HEK293T (cell line): ENCODE data around the gene NDFIP1.

Experiments used
- CTCF ChIA-PET: fragments of 350-600 bp; formaldehyde crosslinking; extraction: SDS; loops from one replicate; lab custom pipeline; 2021; ENCODE audit warnings: antibody characterized with exemption, inconsistent platforms; lab: Yijun Ruan, JAX
- POLR2A ChIA-PET: fragments of 350-600 bp; formaldehyde crosslinking; extraction: SDS; loops from one replicate; lab custom pipeline; 2020; ENCODE audit warnings: antibody characterized with exemption, inconsistent platforms; lab: Yijun Ruan, JAX
- DNase-seq: peaks from one replicate; pipeline ENCODE4 v3.0.0; 2012; ENCODE audit warnings: mixed read lengths; ENCODE audit errors: extremely low spot score
- ARNT ChIP-seq: fragments of 450-650 bp; IDR thresholded peaks from 2 replicates; pipeline ENCODE4 v1.6.1; 2017; ENCODE audit warnings: mild to moderate bottlenecking
- BHLHE40 ChIP-seq: fragments of 450-650 bp; IDR thresholded peaks from 2 replicates; pipeline ENCODE4 v1.6.1; 2016; ENCODE audit warnings: mild to moderate bottlenecking, moderate library complexity, borderline replicate concordance
- CTBP1 ChIP-seq: fragments of 450-650 bp; IDR thresholded peaks from 2 replicates; pipeline ENCODE4 v1.6.1; 2016; ENCODE audit warnings: borderline replicate concordance
- ELF4 ChIP-seq: fragments of 450-650 bp; IDR thresholded peaks from 2 replicates; pipeline ENCODE4 v1.6.1; 2017; ENCODE audit warnings: antibody characterized with exemption
- FOXA1 ChIP-seq: fragments of 450-650 bp; IDR thresholded peaks from 2 replicates; pipeline ENCODE4 v1.6.1; 2016; ENCODE audit warnings: mild to moderate bottlenecking
- FOXK2 ChIP-seq: fragments of 450-650 bp; IDR thresholded peaks from 2 replicates; pipeline ENCODE4 v1.6.1; 2016; ENCODE audit warnings: mild to moderate bottlenecking
- FOXM1 ChIP-seq: fragments of 450-650 bp; IDR thresholded peaks from 2 replicates; pipeline ENCODE4 v1.6.1; 2017; ENCODE audit warnings: mild to moderate bottlenecking, borderline replicate concordance
- HDGF ChIP-seq: fragments of 450-650 bp; IDR thresholded peaks from 2 replicates; pipeline ENCODE4 v1.6.1; 2017; ENCODE audit warnings: antibody characterized with exemption, borderline replicate concordance
- L3MBTL2 ChIP-seq: fragments of 450-650 bp; conservative IDR thresholded peaks from 2 replicates; pipeline ENCODE4 v1.6.1; 2016; ENCODE audit warnings: mild to moderate bottlenecking
- LEF1 ChIP-seq: fragments of 450-650 bp; IDR thresholded peaks from 2 replicates; pipeline ENCODE4 v1.6.1; 2017; ENCODE audit warnings: mild to moderate bottlenecking, borderline replicate concordance
- NFRKB ChIP-seq: fragments of 450-650 bp; IDR thresholded peaks from 2 replicates; pipeline ENCODE4 v1.6.1; 2016; ENCODE audit warnings: mild to moderate bottlenecking, moderate library complexity
- SP1 ChIP-seq: fragments of 450-650 bp; IDR thresholded peaks from 2 replicates; pipeline ENCODE4 v1.6.1; 2017
- SUZ12 ChIP-seq: fragments of 450-650 bp; IDR thresholded peaks from 2 replicates; pipeline ENCODE4 v1.6.1; 2016; ENCODE audit warnings: mild to moderate bottlenecking
- TARDBP ChIP-seq: fragments of 450-650 bp; IDR thresholded peaks from 2 replicates; pipeline ENCODE4 v1.6.1; 2016
- ZNF384 ChIP-seq: fragments of 450-650 bp; IDR thresholded peaks from 2 replicates; pipeline ENCODE4 v1.6.1; 2016
- TF ChIP-seq, protein P1 (sequence below): fragments of 450-650 bp; IDR thresholded peaks from 2 replicates; pipeline ENCODE4 v1.6.1; 2016

Gene NDFIP1

DNA sequence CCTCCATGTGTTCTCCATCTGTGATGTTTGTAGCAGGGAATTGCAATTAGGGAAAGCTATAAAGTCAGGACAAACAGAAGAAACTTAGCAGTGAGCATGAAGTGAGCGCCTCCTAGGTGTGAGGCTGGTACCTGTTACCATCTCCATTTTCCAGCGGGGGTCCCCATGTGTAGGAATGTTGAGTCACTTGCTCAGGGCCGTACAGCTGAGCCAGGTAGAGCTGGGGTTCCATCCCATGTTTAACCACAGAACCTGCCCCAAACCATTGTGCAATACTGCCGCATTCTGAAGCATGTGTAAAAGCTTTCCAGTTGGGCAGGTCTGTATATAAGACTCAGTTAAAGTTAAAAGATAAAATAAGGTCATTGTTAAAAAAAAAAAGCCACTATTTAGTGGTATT, 62.7 kb downstream of the NDFIP1 start:
- no peak for DNase-seq
- TF ChIP-seq FOXA1 (no peak), TARDBP (no peak), CTBP1 (no peak), LEF1 (no peak), ZNF384 (no peak), ELF4 (no peak), BHLHE40 (no peak), SP1 (no peak), ARNT (no peak), HDGF (no peak), L3MBTL2 (no peak), SUZ12 (no peak)
- TF ChIP-seq, protein P1, sequence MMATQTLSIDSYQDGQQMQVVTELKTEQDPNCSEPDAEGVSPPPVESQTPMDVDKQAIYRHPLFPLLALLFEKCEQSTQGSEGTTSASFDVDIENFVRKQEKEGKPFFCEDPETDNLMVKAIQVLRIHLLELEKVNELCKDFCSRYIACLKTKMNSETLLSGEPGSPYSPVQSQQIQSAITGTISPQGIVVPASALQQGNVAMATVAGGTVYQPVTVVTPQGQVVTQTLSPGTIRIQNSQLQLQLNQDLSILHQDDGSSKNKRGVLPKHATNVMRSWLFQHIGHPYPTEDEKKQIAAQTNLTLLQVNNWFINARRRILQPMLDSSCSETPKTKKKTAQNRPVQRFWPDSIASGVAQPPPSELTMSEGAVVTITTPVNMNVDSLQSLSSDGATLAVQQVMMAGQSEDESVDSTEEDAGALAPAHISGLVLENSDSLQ, result no peak
- ChIA-PET CTCF (interaction anchor here (0.8 kb wide), 1 partner anchor 292 kb away, joined by 3 read pairs; no protein-coding TSS in a partner anchor), POLR2A (no interaction called here)

DNA sequence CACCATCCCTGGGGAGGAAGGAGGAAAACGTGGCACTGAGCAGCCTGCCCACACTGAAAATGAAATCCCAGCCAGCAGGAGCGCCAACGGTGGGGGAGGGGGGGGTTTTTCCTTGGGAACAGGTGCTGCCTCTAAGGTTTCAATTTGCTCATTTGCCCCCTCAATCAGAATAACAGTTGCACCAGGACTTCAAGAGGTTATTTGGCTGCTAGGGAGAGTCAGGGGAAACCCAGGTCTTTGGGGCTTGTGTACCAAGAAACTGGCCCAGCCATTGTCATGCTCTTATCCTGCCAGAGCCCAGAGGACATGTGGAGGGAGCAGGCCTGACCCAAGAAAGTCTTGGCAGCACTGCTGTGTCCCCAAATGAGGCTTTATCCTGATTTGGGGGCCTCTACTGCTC, 66.5 kb downstream of the NDFIP1 start:
- ChIA-PET CTCF (interaction anchor here (0.6 kb wide), 1 partner anchor 184 kb away, joined by 4 read pairs; no protein-coding TSS in a partner anchor), POLR2A (no interaction called here)
- DNase-seq, result no peak
- no peak for TF ChIP-seq FOXA1
- TF ChIP-seq ARNT, result no peak
- no peak for TF ChIP-seq HDGF
- no peak for TF ChIP-seq ELF4
- TF ChIP-seq NFRKB, result no peak
- no peak for TF ChIP-seq TARDBP
- no peak for TF ChIP-seq BHLHE40

DNA sequence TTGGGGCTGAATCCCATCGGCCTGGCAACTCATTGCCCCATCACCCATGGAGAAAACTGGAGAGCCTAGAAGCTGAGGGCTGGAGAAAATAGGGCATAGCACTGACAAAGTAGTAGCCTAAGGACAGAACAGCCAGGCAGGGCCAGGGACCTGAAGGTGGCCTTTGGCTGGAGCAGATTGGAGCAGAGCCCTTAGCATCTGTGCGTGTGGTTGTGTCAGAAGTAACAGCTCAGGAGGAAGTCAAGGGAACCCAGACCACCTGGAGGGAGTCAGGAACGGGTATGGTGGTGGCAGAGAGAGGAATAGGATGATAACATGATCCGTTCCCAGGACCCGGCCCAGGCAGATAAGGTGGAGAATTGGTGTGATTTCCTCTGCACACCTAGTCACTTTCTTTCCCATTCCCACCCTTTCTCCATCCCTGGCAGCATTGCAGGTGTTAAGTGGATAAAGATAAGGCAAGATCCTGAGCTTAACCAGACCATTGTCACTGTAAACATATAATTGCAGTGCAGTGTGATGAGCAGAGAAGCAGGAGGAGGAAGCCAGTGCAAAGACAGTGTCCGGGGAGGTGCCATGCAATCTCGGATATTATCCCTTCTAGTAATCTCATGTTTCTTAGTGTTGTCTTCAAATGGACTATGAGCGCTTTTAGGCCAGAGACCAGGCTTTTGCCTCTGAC, 67.0 kb downstream of the NDFIP1 start:
- POLR2A ChIA-PET, result no interaction called here
- CTCF ChIA-PET, result no interaction called here
- TF ChIP-seq FOXK2 (no peak), ARNT (no peak), L3MBTL2 (no peak), ZNF384 (no peak), CTBP1 (no peak), NFRKB (no peak), FOXA1 (no peak), SUZ12 (no peak)
- TF ChIP-seq, protein P1, result no peak
- DNase-seq, result no peak

DNA sequence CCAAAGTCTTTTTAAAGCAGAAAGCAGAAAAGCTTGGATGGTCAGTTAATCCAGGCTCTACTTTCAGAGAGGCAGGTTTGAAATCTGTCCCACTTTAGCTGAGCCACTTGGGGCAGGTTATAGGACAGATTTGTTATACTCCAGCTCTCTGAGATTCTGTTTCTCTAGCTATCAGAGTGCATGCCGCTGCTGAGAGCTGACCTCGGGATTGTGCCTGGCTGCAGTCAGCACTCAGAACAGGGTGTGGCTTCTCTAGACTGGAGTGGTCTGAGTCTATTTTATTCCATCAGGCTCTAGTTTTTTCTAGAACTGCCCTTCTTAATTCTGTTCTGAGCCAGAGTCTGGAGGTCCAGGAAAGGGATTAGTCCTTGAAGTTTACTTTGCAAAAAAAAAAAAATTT, 67.7 kb downstream of the NDFIP1 start:
- TF ChIP-seq NFRKB (no peak), FOXK2 (no peak), HDGF (no peak), TARDBP (no peak), FOXA1 (no peak), FOXM1 (no peak), CTBP1 (no peak), ZNF384 (no peak), LEF1 (no peak), BHLHE40 (no peak)
- TF ChIP-seq, protein P1, result no peak
- POLR2A ChIA-PET, result no interaction called here
- CTCF ChIA-PET, result interaction anchor here (1.1 to 1.3 kb wide), 2 partner anchors 12 to 21 kb away, joined by 3 to 4 read pairs; no protein-coding TSS in a partner anchor
- no peak for DNase-seq

DNA sequence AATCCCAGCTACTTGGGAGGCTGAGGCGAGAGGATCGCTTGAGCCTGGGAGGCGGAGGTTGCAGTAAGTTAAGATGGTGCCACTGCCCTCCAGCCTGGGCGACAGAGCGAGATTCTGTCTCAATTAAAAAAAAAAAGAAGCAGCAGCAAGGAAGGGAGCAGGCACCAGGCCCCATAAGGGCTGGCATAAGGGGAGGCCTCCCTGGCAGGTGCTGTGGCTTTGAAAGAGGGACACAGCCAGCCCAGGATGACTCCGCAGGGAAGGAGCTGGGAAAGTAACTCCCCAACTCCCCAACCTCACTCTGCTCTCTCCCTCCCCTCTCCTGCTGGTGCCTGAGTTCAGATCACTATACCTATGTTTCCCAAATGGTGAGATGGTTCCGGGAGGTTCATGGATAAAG, 70.1 kb downstream of the NDFIP1 start:
- ChIA-PET CTCF (interaction anchor here (0.6 to 0.7 kb wide), 2 partner anchors 408 to 668 kb away, joined by 4 to 5 read pairs; no protein-coding TSS in a partner anchor), POLR2A (no interaction called here)
- TF ChIP-seq CTBP1 (no peak), ELF4 (no peak), ZNF384 (no peak), L3MBTL2 (no peak), FOXK2 (no peak), LEF1 (no peak)
- TF ChIP-seq, protein P1, result no peak
- no peak for DNase-seq
